HEK293 (cell line): Measurements from ENCODE around the gene LLGL2.

Experiments
- BCL11B ChIP-seq: fragments of 450-650 bp; formaldehyde crosslinking; IDR thresholded peaks from 2 replicates; pipeline ENCODE4 v1.5.1; 2016; ENCODE audit warnings: low read depth, missing biosample characterization, missing genetic modification characterization
- GLIS2 ChIP-seq: fragments of 450-650 bp; formaldehyde crosslinking; IDR thresholded peaks from 2 replicates; pipeline ENCODE4 v1.5.1; 2016; ENCODE audit warnings: missing biosample characterization, missing genetic modification characterization
- IKZF3 ChIP-seq: fragments of 450-650 bp; IDR thresholded peaks from 2 replicates; pipeline ENCODE4 v1.5.0; 2018; ENCODE audit warnings: missing biosample characterization, mild to moderate bottlenecking, missing genetic modification characterization, moderate library complexity
- KLF1 ChIP-seq: fragments of 450-650 bp; formaldehyde crosslinking; IDR thresholded peaks from 2 replicates; pipeline ENCODE4 v1.5.1; 2016; ENCODE audit warnings: missing biosample characterization, missing genetic modification characterization
- KLF9 ChIP-seq: fragments of 450-650 bp; formaldehyde crosslinking; IDR thresholded peaks from 2 replicates; pipeline ENCODE4 v1.5.1; 2016; ENCODE audit warnings: missing biosample characterization, missing genetic modification characterization, low read depth
- SP3 ChIP-seq: fragments of 450-650 bp; formaldehyde crosslinking; IDR thresholded peaks from 2 replicates; pipeline ENCODE4 v1.5.1; 2016; ENCODE audit warnings: missing biosample characterization, missing genetic modification characterization
- SP7 ChIP-seq: fragments of 450-650 bp; formaldehyde crosslinking; IDR thresholded peaks from 2 replicates; pipeline ENCODE4 v1.5.1; 2016; ENCODE audit warnings: missing biosample characterization, missing genetic modification characterization
- YY1 ChIP-seq: fragments of 450-650 bp; formaldehyde crosslinking; IDR thresholded peaks from 2 replicates; pipeline ENCODE4 v1.5.1; 2018; ENCODE audit warnings: missing biosample characterization, missing genetic modification characterization
- ZBTB7A ChIP-seq: fragments of 450-650 bp; formaldehyde crosslinking; IDR thresholded peaks from 2 replicates; pipeline ENCODE4 v1.5.1; 2016; ENCODE audit warnings: low read depth, missing biosample characterization, missing genetic modification characterization
- ZFP37 ChIP-seq: fragments of 450-650 bp; formaldehyde crosslinking; IDR thresholded peaks from 2 replicates; pipeline ENCODE4 v1.5.1; 2016; ENCODE audit warnings: missing biosample characterization, missing genetic modification characterization
- ZFP69B ChIP-seq: fragments of 450-650 bp; formaldehyde crosslinking; IDR thresholded peaks from 2 replicates; pipeline ENCODE4 v1.5.1; 2016; ENCODE audit warnings: missing biosample characterization, missing genetic modification characterization
- ZNF132 ChIP-seq: fragments of 450-650 bp; formaldehyde crosslinking; IDR thresholded peaks from 2 replicates; pipeline ENCODE4 v1.5.1; 2017; ENCODE audit warnings: missing biosample characterization, missing genetic modification characterization, borderline replicate concordance
- ZNF138 ChIP-seq: fragments of 450-650 bp; formaldehyde crosslinking; IDR thresholded peaks from 2 replicates; pipeline ENCODE4 v1.5.1; 2016; ENCODE audit warnings: missing biosample characterization, missing genetic modification characterization, borderline replicate concordance
- ZNF335 ChIP-seq: fragments of 450-650 bp; formaldehyde crosslinking; conservative IDR thresholded peaks from 2 replicates; pipeline ENCODE4 v1.5.1; 2016; ENCODE audit warnings: missing biosample characterization, missing genetic modification characterization
- ZNF658 ChIP-seq: fragments of 450-650 bp; formaldehyde crosslinking; IDR thresholded peaks from 2 replicates; pipeline ENCODE4; 2016; ENCODE audit warnings: missing biosample characterization, missing genetic modification characterization
- ZNF791 ChIP-seq: fragments of 450-650 bp; formaldehyde crosslinking; IDR thresholded peaks from 2 replicates; pipeline ENCODE4 v1.5.1; 2016; ENCODE audit warnings: missing biosample characterization, missing genetic modification characterization
- ZSCAN30 ChIP-seq: fragments of 450-650 bp; IDR thresholded peaks from 2 replicates; pipeline ENCODE4 v1.5.1; 2018; ENCODE audit warnings: missing biosample characterization, mild to moderate bottlenecking, missing genetic modification characterization, moderate library complexity
- TF ChIP-seq, protein P1 (sequence below): fragments of 450-650 bp; formaldehyde crosslinking; IDR thresholded peaks from 2 replicates; pipeline ENCODE4 v1.5.1; 2017; ENCODE audit warnings: missing biosample characterization, missing genetic modification characterization
- TF ChIP-seq, protein P2 (sequence below): fragments of 450-650 bp; formaldehyde crosslinking; IDR thresholded peaks from 2 replicates; pipeline ENCODE4 v1.5.1; 2016; ENCODE audit warnings: missing biosample characterization, missing genetic modification characterization
- TF ChIP-seq, protein P3 (sequence below): sonication (generic); formaldehyde crosslinking; IDR thresholded peaks from 2 replicates; pipeline ENCODE4 v1.8.1; 2022; ENCODE audit warnings: mild to moderate bottlenecking, moderate library complexity, missing genetic modification reagents
- TF ChIP-seq, protein P4 (sequence below): fragments of 450-650 bp; IDR thresholded peaks from 2 replicates; pipeline ENCODE4 v1.5.1; 2018; ENCODE audit warnings: missing biosample characterization, mild to moderate bottlenecking, missing genetic modification characterization
- TF ChIP-seq, protein P5 (sequence below): fragments of 450-650 bp; formaldehyde crosslinking; IDR thresholded peaks from 2 replicates; pipeline ENCODE4 v1.5.1; 2016; ENCODE audit warnings: missing biosample characterization, missing genetic modification characterization
- TF ChIP-seq, protein P6 (sequence below): fragments of 450-650 bp; formaldehyde crosslinking; IDR thresholded peaks from 2 replicates; pipeline ENCODE4 v1.5.1; 2016; ENCODE audit warnings: missing biosample characterization, missing genetic modification characterization
- TF ChIP-seq, protein P7 (sequence below): fragments of 450-650 bp; formaldehyde crosslinking; IDR thresholded peaks from 2 replicates; pipeline ENCODE4 v1.5.1; 2016; ENCODE audit warnings: missing biosample characterization, missing genetic modification characterization

The LLGL2 gene

DNA sequence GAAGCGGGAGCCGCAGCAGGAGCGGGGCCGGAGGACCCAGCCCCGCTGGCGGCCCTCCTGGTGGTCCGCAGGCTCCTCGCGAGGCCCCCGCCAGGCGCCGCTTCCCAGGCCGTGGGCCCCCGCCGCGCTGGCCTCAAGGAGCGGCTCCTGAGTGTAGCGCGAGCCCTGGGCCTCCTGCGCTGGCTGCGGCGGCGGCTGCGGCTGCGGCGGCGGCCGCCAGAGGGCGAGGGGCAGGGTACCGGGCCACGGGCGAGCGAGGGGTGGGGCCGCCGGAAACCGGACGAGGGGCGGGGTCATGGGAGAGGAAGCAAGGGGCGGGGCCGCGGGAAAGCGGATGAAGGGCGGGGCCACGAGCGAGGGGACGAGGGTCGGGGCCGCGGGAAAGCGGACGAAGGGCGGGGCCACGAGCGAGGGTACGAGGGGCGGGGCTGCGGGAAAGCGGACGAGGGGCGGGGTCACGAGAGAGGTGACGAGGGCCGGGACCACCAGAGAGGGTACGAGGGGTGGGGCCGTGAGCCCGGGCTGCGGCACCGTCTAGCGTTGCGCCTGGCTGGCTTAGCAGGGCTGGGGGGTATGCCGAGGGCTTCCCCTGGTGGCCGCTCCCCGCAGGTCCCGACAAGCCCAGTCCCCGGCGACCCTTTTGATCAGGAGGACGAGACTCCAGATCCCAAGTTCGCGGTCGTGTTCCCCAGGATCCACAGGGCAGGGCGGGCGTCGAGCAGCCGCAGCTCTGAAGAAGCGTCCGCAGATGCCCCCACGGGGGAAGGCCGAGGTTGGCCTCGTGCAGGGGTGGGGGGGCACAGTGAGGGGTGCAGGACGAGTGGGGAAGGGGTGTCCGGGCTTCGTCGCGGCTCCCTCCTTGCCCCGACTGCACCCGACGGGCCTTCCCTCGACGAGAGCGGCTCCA, 63.8 kb downstream of the LLGL2 start (continued):
- TF ChIP-seq, protein P1, sequence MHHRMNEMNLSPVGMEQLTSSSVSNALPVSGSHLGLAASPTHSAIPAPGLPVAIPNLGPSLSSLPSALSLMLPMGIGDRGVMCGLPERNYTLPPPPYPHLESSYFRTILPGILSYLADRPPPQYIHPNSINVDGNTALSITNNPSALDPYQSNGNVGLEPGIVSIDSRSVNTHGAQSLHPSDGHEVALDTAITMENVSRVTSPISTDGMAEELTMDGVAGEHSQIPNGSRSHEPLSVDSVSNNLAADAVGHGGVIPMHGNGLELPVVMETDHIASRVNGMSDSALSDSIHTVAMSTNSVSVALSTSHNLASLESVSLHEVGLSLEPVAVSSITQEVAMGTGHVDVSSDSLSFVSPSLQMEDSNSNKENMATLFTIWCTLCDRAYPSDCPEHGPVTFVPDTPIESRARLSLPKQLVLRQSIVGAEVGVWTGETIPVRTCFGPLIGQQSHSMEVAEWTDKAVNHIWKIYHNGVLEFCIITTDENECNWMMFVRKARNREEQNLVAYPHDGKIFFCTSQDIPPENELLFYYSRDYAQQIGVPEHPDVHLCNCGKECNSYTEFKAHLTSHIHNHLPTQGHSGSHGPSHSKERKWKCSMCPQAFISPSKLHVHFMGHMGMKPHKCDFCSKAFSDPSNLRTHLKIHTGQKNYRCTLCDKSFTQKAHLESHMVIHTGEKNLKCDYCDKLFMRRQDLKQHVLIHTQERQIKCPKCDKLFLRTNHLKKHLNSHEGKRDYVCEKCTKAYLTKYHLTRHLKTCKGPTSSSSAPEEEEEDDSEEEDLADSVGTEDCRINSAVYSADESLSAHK = 0 out of 2 replicates have a peak, but pooled peaks have one; percentile 14
- TF ChIP-seq, protein P2, sequence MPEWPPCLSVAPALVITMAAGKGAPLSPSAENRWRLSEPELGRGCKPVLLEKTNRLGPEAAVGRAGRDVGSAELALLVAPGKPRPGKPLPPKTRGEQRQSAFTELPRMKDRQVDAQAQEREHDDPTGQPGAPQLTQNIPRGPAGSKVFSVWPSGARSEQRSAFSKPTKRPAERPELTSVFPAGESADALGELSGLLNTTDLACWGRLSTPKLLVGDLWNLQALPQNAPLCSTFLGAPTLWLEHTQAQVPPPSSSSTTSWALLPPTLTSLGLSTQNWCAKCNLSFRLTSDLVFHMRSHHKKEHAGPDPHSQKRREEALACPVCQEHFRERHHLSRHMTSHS (tag by site-specific recombination) = no peak
- peak; percentile 83 for TF ChIP-seq KLF1 (tag by site-specific recombination)
- peak; percentile 64 for TF ChIP-seq ZNF335
- peak; percentile 61; the same call in 1 of the 2 replicates for TF ChIP-seq ZBTB7A (tag by site-specific recombination)
- TF ChIP-seq, protein P3, sequence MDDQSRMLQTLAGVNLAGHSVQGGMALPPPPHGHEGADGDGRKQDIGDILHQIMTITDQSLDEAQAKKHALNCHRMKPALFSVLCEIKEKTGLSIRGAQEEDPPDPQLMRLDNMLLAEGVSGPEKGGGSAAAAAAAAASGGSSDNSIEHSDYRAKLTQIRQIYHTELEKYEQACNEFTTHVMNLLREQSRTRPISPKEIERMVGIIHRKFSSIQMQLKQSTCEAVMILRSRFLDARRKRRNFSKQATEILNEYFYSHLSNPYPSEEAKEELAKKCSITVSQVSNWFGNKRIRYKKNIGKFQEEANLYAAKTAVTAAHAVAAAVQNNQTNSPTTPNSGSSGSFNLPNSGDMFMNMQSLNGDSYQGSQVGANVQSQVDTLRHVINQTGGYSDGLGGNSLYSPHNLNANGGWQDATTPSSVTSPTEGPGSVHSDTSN = no peak
- TF ChIP-seq ZSCAN30 (tag by site-specific recombination) = peak; percentile 41; the same call in 1 of the 2 replicates
- 0 out of 2 replicates have a peak, but pooled peaks have one; percentile 24 for TF ChIP-seq SP7
- TF ChIP-seq, protein P4, sequence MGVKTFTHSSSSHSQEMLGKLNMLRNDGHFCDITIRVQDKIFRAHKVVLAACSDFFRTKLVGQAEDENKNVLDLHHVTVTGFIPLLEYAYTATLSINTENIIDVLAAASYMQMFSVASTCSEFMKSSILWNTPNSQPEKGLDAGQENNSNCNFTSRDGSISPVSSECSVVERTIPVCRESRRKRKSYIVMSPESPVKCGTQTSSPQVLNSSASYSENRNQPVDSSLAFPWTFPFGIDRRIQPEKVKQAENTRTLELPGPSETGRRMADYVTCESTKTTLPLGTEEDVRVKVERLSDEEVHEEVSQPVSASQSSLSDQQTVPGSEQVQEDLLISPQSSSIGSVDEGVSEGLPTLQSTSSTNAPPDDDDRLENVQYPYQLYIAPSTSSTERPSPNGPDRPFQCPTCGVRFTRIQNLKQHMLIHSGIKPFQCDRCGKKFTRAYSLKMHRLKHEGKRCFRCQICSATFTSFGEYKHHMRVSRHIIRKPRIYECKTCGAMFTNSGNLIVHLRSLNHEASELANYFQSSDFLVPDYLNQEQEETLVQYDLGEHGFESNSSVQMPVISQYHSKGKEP (tag by site-specific recombination) = 0 out of 2 replicates have a peak, but pooled peaks have one; percentile 8
- TF ChIP-seq ZNF658 (tag by site-specific recombination) = no peak
- TF ChIP-seq GLIS2 (tag by site-specific recombination) = peak; percentile 87
- no peak for TF ChIP-seq ZFP37 (tag by site-specific recombination)
- no peak for TF ChIP-seq ZNF138
- TF ChIP-seq SP3 (tag by site-specific recombination) = peak; percentile 70
- TF ChIP-seq BCL11B (tag by site-specific recombination) = no peak
- peak; percentile 86 for TF ChIP-seq KLF9 (tag by site-specific recombination)
- TF ChIP-seq IKZF3 (tag by site-specific recombination) = peak; percentile 37
- TF ChIP-seq, protein P5, sequence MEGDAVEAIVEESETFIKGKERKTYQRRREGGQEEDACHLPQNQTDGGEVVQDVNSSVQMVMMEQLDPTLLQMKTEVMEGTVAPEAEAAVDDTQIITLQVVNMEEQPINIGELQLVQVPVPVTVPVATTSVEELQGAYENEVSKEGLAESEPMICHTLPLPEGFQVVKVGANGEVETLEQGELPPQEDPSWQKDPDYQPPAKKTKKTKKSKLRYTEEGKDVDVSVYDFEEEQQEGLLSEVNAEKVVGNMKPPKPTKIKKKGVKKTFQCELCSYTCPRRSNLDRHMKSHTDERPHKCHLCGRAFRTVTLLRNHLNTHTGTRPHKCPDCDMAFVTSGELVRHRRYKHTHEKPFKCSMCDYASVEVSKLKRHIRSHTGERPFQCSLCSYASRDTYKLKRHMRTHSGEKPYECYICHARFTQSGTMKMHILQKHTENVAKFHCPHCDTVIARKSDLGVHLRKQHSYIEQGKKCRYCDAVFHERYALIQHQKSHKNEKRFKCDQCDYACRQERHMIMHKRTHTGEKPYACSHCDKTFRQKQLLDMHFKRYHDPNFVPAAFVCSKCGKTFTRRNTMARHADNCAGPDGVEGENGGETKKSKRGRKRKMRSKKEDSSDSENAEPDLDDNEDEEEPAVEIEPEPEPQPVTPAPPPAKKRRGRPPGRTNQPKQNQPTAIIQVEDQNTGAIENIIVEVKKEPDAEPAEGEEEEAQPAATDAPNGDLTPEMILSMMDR (tag by site-specific recombination) = peak; percentile 58
- TF ChIP-seq ZNF791 = no peak
- no peak for TF ChIP-seq ZNF132 (tag by site-specific recombination)
- 0 out of 2 replicates have a peak, but pooled peaks have one; percentile 64 for TF ChIP-seq ZFP69B (tag by site-specific recombination)
- TF ChIP-seq, protein P6, sequence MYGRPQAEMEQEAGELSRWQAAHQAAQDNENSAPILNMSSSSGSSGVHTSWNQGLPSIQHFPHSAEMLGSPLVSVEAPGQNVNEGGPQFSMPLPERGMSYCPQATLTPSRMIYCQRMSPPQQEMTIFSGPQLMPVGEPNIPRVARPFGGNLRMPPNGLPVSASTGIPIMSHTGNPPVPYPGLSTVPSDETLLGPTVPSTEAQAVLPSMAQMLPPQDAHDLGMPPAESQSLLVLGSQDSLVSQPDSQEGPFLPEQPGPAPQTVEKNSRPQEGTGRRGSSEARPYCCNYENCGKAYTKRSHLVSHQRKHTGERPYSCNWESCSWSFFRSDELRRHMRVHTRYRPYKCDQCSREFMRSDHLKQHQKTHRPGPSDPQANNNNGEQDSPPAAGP (tag by site-specific recombination) = peak; percentile 45; the same call in 1 of the 2 replicates
- TF ChIP-seq, protein P7, sequence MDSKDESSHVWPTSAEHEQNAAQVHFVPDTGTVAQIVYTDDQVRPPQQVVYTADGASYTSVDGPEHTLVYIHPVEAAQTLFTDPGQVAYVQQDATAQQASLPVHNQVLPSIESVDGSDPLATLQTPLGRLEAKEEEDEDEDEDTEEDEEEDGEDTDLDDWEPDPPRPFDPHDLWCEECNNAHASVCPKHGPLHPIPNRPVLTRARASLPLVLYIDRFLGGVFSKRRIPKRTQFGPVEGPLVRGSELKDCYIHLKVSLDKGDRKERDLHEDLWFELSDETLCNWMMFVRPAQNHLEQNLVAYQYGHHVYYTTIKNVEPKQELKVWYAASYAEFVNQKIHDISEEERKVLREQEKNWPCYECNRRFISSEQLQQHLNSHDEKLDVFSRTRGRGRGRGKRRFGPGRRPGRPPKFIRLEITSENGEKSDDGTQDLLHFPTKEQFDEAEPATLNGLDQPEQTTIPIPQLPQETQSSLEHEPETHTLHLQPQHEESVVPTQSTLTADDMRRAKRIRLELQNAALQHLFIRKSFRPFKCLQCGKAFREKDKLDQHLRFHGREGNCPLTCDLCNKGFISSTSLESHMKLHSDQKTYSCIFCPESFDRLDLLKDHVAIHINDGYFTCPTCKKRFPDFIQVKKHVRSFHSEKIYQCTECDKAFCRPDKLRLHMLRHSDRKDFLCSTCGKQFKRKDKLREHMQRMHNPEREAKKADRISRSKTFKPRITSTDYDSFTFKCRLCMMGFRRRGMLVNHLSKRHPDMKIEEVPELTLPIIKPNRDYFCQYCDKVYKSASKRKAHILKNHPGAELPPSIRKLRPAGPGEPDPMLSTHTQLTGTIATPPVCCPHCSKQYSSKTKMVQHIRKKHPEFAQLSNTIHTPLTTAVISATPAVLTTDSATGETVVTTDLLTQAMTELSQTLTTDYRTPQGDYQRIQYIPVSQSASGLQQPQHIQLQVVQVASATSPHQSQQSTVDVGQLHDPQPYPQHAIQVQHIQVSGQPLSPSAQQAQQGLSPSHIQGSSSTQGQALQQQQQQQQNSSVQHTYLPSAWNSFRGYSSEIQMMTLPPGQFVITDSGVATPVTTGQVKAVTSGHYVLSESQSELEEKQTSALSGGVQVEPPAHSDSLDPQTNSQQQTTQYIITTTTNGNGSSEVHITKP (tag by site-specific recombination) = peak; percentile 65
- no peak for TF ChIP-seq YY1
